ENCODE results near the gene CRNN.

CRNN gene

DNA sequence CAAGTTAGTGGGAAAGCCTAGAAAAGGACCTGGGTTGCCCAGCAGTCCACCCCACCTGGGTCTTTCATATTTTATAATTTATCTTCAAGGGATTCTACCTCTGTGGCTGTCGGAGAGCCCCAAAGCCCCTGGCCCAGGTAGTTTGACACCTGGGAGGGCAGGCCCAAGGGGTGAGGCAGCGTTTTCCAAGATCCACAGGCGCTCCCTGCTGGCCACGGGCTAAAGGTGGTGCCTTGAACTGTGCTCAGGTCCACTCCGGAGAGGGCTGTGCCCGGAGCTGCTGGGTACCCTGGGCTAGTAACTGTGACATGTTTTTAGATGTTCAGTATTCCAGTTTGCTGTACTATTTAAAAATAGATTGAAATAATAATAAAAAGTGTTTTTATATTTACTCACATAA, 37.2 kb upstream of the CRNN start:
- no peak for DNase-seq (ENCODE audit: low spot score)
- Histone ChIP-seq H3K4me3 (ENCODE audit: low read length in 2 of 2) (no peak overlapping the region), H3K27me3 (ENCODE audit: control insufficient read depth in 3 of 3, insufficient read depth in 3 of 3, low read depth in 1 of 3, low read length in 3 of 3) (no peaks in the 10 kb centered on the region), H4K8ac (ENCODE audit: low read depth, low read length) (no peak overlapping the region), H2BK12ac (ENCODE audit: low read length) (no peak overlapping the region), H3K18ac (ENCODE audit: low read length) (no peak overlapping the region), H4K91ac (ENCODE audit: low read depth, low read length, poor library complexity) (no peak overlapping the region), H3K27ac (replicated peaks; ENCODE audit: low read length) (no peak overlapping the region), H3K36me3 (replicated peaks in 1 of 2; ENCODE audit: control insufficient read depth in 2 of 2, insufficient read depth in 2 of 2, low read length in 2 of 2) (no peaks in the 10 kb centered on the region), H3K79me1 (ENCODE audit: low read depth, low read length) (no peaks in the 10 kb centered on the region), H3K23ac (ENCODE audit: low read depth, low read length, poor library complexity) (no peak overlapping the region), H2BK120ac (ENCODE audit: low read depth, low read length) (no peak overlapping the region), H3K4me1 (ENCODE audit: control insufficient read depth in 2 of 2, insufficient read depth in 1 of 2, low read depth in 1 of 2, low read length in 2 of 2) (no peaks in the 10 kb centered on the region), H3K14ac (ENCODE audit: low read length) (no peak overlapping the region), H3K4me2 (ENCODE audit: insufficient read depth, low read length, poor library complexity, severe bottlenecking) (no peak overlapping the region), H2BK5ac (ENCODE audit: low read length) (no peak overlapping the region), H3K9me3 (replicated peaks in 1 of 2; ENCODE audit: control insufficient read depth in 2 of 2, insufficient read depth in 1 of 2, low read depth in 1 of 2, low read length in 2 of 2) (peaks cover 0 to 27% of the 10 kb centered on the region in 2 donors), H2AFZ (ENCODE audit: low read length) (no peak overlapping the region), H3K9ac (ENCODE audit: low read depth, low read length, poor library complexity) (no peak overlapping the region), H3K4ac (ENCODE audit: low read length) (no peak overlapping the region), H2AK5ac (ENCODE audit: low read depth, low read length) (no peak overlapping the region), H2BK15ac (ENCODE audit: low read length) (no peak overlapping the region)
- no CpG with 5 or more reads among the region's 6 CpGs for WGBS, 2 donors (ENCODE audit: extremely low coverage in 2 of 2, insufficient read length in 2 of 2, insufficient replicate concordance in 1 of 2)

DNA sequence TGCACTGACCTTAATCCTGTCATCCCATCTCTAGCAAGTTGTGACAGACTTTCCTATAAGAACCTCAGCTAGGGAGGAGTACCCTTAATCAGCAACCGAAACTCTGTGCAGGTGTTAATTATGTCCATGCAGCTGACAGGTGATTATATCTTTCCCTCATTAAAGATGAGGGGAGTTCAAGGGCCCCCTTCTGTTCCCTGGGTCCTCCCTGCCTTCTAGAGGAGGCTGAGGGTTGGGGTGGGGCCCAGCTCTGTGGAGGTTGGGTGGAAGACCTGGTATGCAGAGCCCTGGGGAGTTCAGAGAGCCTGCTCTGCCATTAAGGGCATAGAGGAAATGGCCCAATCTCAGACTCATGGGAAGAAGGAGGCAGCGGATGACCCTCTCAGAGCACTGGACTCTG, 35.6 kb upstream of the CRNN start:
- Histone ChIP-seq H2BK12ac (ENCODE audit: low read length) (no peak overlapping the region), H2AK5ac (ENCODE audit: low read depth, low read length) (no peak overlapping the region), H3K36me3 (replicated peaks in 1 of 2; ENCODE audit: control insufficient read depth in 2 of 2, insufficient read depth in 2 of 2, low read length in 2 of 2) (no peaks in the 10 kb centered on the region), H2BK5ac (ENCODE audit: low read length) (no peak overlapping the region), H3K14ac (ENCODE audit: low read length) (no peak overlapping the region), H4K8ac (ENCODE audit: low read depth, low read length) (no peak overlapping the region), H2AFZ (ENCODE audit: low read length) (no peak overlapping the region), H3K4me3 (ENCODE audit: low read length in 2 of 2) (no peak overlapping the region), H3K4me1 (ENCODE audit: control insufficient read depth in 2 of 2, insufficient read depth in 1 of 2, low read depth in 1 of 2, low read length in 2 of 2) (no peaks in the 10 kb centered on the region), H3K23ac (ENCODE audit: low read depth, low read length, poor library complexity) (no peak overlapping the region), H2BK15ac (ENCODE audit: low read length) (no peak overlapping the region), H3K27ac (replicated peaks; ENCODE audit: low read length) (no peak overlapping the region), H3K4me2 (ENCODE audit: insufficient read depth, low read length, poor library complexity, severe bottlenecking) (no peak overlapping the region), H4K91ac (ENCODE audit: low read depth, low read length, poor library complexity) (no peak overlapping the region), H2BK120ac (ENCODE audit: low read depth, low read length) (no peak overlapping the region), H3K18ac (ENCODE audit: low read length) (no peak overlapping the region), H3K4ac (ENCODE audit: low read length) (no peak overlapping the region), H3K9ac (ENCODE audit: low read depth, low read length, poor library complexity) (no peak overlapping the region), H3K79me1 (ENCODE audit: low read depth, low read length) (no peaks in the 10 kb centered on the region), H3K27me3 (ENCODE audit: control insufficient read depth in 3 of 3, insufficient read depth in 3 of 3, low read depth in 1 of 3, low read length in 3 of 3) (no peaks in the 10 kb centered on the region), H3K9me3 (replicated peaks in 1 of 2; ENCODE audit: control insufficient read depth in 2 of 2, insufficient read depth in 1 of 2, low read depth in 1 of 2, low read length in 2 of 2) (peaks cover 0 to 31% of the 10 kb centered on the region in 2 donors)
- no CpG with 5 or more reads among the region's 2 CpGs for WGBS, 2 donors (ENCODE audit: extremely low coverage in 2 of 2, insufficient read length in 2 of 2, insufficient replicate concordance in 1 of 2)
- no peak for DNase-seq (ENCODE audit: low spot score)

DNA sequence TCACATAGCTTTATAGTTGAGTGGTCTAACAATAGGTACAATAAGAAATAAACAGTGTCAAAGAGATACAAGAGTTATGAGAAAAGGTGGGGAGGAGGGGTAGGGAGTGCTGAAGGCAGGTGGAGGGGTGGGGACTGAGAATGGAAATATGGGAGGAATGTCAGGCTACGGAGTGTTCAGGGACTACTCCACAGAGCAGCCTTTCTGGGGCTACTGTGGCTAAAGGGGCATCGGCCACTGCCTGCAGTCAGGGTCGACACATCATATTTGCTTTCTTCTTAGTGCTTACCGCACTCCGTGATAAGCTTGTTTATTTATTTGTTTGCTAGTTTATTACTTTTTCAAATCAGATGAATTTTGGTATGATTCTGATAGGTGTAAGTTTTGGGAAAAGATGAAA, 34.4 kb upstream of the CRNN start:
- no peaks in the 10 kb centered on the region for H3K4me1 ChIP-seq (ENCODE audit: control insufficient read depth in 2 of 2, insufficient read depth in 1 of 2, low read depth in 1 of 2, low read length in 2 of 2)
- H3K9me3 ChIP-seq (replicated peaks in 1 of 2; ENCODE audit: control insufficient read depth in 2 of 2, insufficient read depth in 1 of 2, low read depth in 1 of 2, low read length in 2 of 2), result peaks cover 0 to 39% of the 10 kb centered on the region in 2 donors

DNA sequence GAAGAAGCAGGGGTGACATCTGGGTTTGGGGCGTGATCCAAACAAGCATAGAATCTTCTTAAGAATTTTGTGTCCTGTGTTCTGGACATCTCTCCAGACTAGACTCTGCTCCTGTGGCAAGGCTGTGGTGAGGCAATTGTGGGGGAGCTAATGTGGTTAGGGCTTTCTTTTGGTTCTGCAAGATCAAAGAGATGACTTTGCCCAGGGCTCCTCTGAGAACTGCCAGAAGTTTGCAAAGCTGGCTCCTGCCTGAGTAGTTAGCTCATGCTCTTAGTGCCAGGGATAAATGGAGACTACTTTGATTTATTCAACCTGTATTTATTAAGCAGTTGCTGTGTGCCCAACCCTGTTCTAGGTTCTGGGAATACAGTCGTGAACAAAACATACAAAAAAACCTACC, 34.0 kb upstream of the CRNN start:
- no CpG with 5 or more reads among the region's 2 CpGs for WGBS, 2 donors (ENCODE audit: extremely low coverage in 2 of 2, insufficient read length in 2 of 2, insufficient replicate concordance in 1 of 2)
- Histone ChIP-seq H3K4me1 (ENCODE audit: control insufficient read depth in 2 of 2, insufficient read depth in 1 of 2, low read depth in 1 of 2, low read length in 2 of 2) (no peaks in the 10 kb centered on the region), H3K79me1 (ENCODE audit: low read depth, low read length) (no peaks in the 10 kb centered on the region), H3K23ac (ENCODE audit: low read depth, low read length, poor library complexity) (no peak overlapping the region), H3K18ac (ENCODE audit: low read length) (no peak overlapping the region), H2BK120ac (ENCODE audit: low read depth, low read length) (no peak overlapping the region), H4K91ac (ENCODE audit: low read depth, low read length, poor library complexity) (no peak overlapping the region), H3K14ac (ENCODE audit: low read length) (no peak overlapping the region), H3K4ac (ENCODE audit: low read length) (no peak overlapping the region), H2BK15ac (ENCODE audit: low read length) (no peak overlapping the region), H3K9ac (ENCODE audit: low read depth, low read length, poor library complexity) (no peak overlapping the region), H2BK12ac (ENCODE audit: low read length) (no peak overlapping the region), H3K36me3 (replicated peaks in 1 of 2; ENCODE audit: control insufficient read depth in 2 of 2, insufficient read depth in 2 of 2, low read length in 2 of 2) (no peaks in the 10 kb centered on the region), H2AK5ac (ENCODE audit: low read depth, low read length) (no peak overlapping the region), H3K4me2 (ENCODE audit: insufficient read depth, low read length, poor library complexity, severe bottlenecking) (no peak overlapping the region), H4K8ac (ENCODE audit: low read depth, low read length) (no peak overlapping the region), H2AFZ (ENCODE audit: low read length) (no peak overlapping the region), H3K27ac (replicated peaks; ENCODE audit: low read length) (no peak overlapping the region), H3K9me3 (replicated peaks in 1 of 2; ENCODE audit: control insufficient read depth in 2 of 2, insufficient read depth in 1 of 2, low read depth in 1 of 2, low read length in 2 of 2) (peaks cover 0 to 40% of the 10 kb centered on the region in 2 donors), H3K27me3 (ENCODE audit: control insufficient read depth in 3 of 3, insufficient read depth in 3 of 3, low read depth in 1 of 3, low read length in 3 of 3) (no peaks in the 10 kb centered on the region), H2BK5ac (ENCODE audit: low read length) (no peak overlapping the region), H3K4me3 (ENCODE audit: low read length in 2 of 2) (no peak overlapping the region)
- DNase-seq (ENCODE audit: low spot score), result no peak

More for the DNA sequence above, 34.4 kb upstream of the CRNN start:
- H2AFZ ChIP-seq (ENCODE audit: low read length), result no peak overlapping the region
- WGBS, 2 donors (ENCODE audit: extremely low coverage in 2 of 2, insufficient read length in 2 of 2, insufficient replicate concordance in 1 of 2), result no CpG with 5 or more reads among the region's 5 CpGs
- no peak overlapping the region for H4K91ac ChIP-seq (ENCODE audit: low read depth, low read length, poor library complexity)
- no peak overlapping the region for H3K9ac ChIP-seq (ENCODE audit: low read depth, low read length, poor library complexity)
- H2BK5ac ChIP-seq (ENCODE audit: low read length), result no peak overlapping the region
- H3K27me3 ChIP-seq (ENCODE audit: control insufficient read depth in 3 of 3, insufficient read depth in 3 of 3, low read depth in 1 of 3, low read length in 3 of 3), result no peaks in the 10 kb centered on the region
- H2BK12ac ChIP-seq (ENCODE audit: low read length), result no peak overlapping the region
- H2BK15ac ChIP-seq (ENCODE audit: low read length), result no peak overlapping the region
- no peaks in the 10 kb centered on the region for H3K36me3 ChIP-seq (replicated peaks in 1 of 2; ENCODE audit: control insufficient read depth in 2 of 2, insufficient read depth in 2 of 2, low read length in 2 of 2)
- no peak overlapping the region for H4K8ac ChIP-seq (ENCODE audit: low read depth, low read length)
- H3K18ac ChIP-seq (ENCODE audit: low read length), result no peak overlapping the region
- no peak overlapping the region for H2BK120ac ChIP-seq (ENCODE audit: low read depth, low read length)
- no peak overlapping the region for H3K4ac ChIP-seq (ENCODE audit: low read length)
- H3K4me3 ChIP-seq (ENCODE audit: low read length in 2 of 2), result no peak overlapping the region
- no peak for DNase-seq (ENCODE audit: low spot score)
- no peak overlapping the region for H2AK5ac ChIP-seq (ENCODE audit: low read depth, low read length)
- H3K14ac ChIP-seq (ENCODE audit: low read length), result no peak overlapping the region
- no peaks in the 10 kb centered on the region for H3K79me1 ChIP-seq (ENCODE audit: low read depth, low read length)
- no peak overlapping the region for H3K23ac ChIP-seq (ENCODE audit: low read depth, low read length, poor library complexity)
- H3K27ac ChIP-seq (replicated peaks; ENCODE audit: low read length), result no peak overlapping the region
- H3K4me2 ChIP-seq (ENCODE audit: insufficient read depth, low read length, poor library complexity, severe bottlenecking), result no peak overlapping the region

All from neuronal stem cell (in vitro differentiated cells).